Measurements from ENCODE around the gene CORO2B.

Gene CORO2B

GRCh38 chr15:68627995-68628394 is 49.2 kb downstream of the CORO2B start:
- Histone ChIP-seq H3K27me3 (replicated peaks) (no peaks in the 10 kb centered on the region), H3K27ac (no peak overlapping the region), H3K36me3 (replicated peaks) (no peaks in the 10 kb centered on the region), H3K4me3 (ENCODE audit: low read depth, low read length) (no peak overlapping the region)
- in situ Hi-C loops (cut with HindIII; ENCODE audit: low pct_ligation_motif_present, low sequenced_read_pairs) = no loop called here
- TF ChIP-seq, protein P1, sequence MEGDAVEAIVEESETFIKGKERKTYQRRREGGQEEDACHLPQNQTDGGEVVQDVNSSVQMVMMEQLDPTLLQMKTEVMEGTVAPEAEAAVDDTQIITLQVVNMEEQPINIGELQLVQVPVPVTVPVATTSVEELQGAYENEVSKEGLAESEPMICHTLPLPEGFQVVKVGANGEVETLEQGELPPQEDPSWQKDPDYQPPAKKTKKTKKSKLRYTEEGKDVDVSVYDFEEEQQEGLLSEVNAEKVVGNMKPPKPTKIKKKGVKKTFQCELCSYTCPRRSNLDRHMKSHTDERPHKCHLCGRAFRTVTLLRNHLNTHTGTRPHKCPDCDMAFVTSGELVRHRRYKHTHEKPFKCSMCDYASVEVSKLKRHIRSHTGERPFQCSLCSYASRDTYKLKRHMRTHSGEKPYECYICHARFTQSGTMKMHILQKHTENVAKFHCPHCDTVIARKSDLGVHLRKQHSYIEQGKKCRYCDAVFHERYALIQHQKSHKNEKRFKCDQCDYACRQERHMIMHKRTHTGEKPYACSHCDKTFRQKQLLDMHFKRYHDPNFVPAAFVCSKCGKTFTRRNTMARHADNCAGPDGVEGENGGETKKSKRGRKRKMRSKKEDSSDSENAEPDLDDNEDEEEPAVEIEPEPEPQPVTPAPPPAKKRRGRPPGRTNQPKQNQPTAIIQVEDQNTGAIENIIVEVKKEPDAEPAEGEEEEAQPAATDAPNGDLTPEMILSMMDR (IDR thresholded peaks at IDR 0.05; ENCODE audit: low read depth, low read length, missing control alignments) = no peak
- DNase-seq = no peak

DNA sequence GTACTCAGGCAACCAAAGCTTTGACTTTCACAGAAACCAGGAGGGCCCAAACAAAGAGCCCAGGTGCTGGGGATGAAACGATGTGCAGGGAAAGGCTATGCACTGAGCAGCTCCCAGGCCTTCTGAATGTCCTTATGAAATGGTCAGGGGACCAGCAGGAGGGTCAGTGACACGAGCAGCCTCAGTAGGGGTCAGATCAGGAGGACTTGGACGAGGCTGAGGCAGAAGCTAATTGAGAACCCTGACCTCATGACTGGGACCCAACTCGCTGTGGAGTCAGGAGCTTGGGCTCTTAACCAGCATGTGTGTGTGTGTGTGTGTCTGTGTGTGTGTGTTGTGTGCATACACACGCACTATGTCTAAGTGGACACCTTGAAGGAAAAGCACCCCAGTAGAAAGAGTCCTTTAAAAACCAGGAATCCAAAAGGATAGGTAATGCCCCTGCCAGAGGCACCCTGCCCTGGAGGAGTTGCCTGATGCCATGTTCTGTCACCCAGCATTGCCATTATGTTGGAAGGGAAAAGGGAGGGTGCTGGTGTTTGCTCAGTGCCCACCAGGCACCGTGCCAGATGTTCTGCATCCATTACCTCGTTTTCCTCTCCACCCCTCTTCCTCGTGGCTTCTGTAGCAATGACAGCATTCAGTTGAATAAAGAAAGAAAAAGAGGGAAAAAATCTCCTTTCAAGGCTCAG is 50.9 kb downstream of the CORO2B start:
- in situ Hi-C loops (cut with HindIII; ENCODE audit: low pct_ligation_motif_present, low sequenced_read_pairs) = no loop called here
- TF ChIP-seq, protein P1 (IDR thresholded peaks at IDR 0.05; ENCODE audit: low read depth, low read length, missing control alignments) = no peak
- no peak for DNase-seq
- Histone ChIP-seq H3K4me3 (ENCODE audit: low read depth, low read length) (no peak overlapping the region), H3K36me3 (replicated peaks) (no peaks in the 10 kb centered on the region), H3K27me3 (replicated peaks) (no peaks in the 10 kb centered on the region), H3K27ac (no peak overlapping the region)

DNA sequence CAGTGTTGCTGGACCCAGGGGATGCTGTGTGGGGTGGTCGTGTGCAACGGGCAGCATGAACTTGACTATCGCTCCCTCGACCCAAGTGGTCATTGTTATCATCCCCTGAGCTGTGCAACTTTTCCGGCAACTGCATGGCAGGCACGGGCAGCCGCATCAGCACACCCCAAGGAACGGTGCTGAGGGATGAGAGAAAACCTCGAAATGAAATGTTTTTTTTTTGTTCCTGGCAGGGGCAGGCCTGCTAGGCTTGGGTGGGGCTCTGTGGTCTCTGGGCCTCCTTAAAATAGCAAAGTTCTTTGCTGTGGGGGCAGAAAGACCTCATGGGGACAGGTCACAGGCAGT is 51.4 kb downstream of the CORO2B start:
- Histone ChIP-seq H3K27ac (no peak overlapping the region), H3K27me3 (replicated peaks) (no peaks in the 10 kb centered on the region), H3K4me3 (ENCODE audit: low read depth, low read length) (no peak overlapping the region), H3K36me3 (replicated peaks) (no peaks in the 10 kb centered on the region)
- no peak for DNase-seq
- in situ Hi-C loops (cut with HindIII; ENCODE audit: low pct_ligation_motif_present, low sequenced_read_pairs) = no loop called here
- TF ChIP-seq, protein P1 (IDR thresholded peaks at IDR 0.05; ENCODE audit: low read depth, low read length, missing control alignments) = no peak

- no peak for DNase-seq
- no peaks in the 10 kb centered on the region for H3K27me3 ChIP-seq (replicated peaks)
- TF ChIP-seq, protein P1 (IDR thresholded peaks at IDR 0.05; ENCODE audit: low read depth, low read length, missing control alignments) = peak; percentile 45
- H3K36me3 ChIP-seq (replicated peaks) = no peaks in the 10 kb centered on the region
- no peak overlapping the region for H3K4me3 ChIP-seq (ENCODE audit: low read depth, low read length)
- in situ Hi-C loops (cut with HindIII; ENCODE audit: low pct_ligation_motif_present, low sequenced_read_pairs) = no loop called here
- H3K27ac ChIP-seq = no peak overlapping the region
Measured at GRCh38 chr15:68630836-68631235, 52.0 kb downstream of the CORO2B start.

DNA sequence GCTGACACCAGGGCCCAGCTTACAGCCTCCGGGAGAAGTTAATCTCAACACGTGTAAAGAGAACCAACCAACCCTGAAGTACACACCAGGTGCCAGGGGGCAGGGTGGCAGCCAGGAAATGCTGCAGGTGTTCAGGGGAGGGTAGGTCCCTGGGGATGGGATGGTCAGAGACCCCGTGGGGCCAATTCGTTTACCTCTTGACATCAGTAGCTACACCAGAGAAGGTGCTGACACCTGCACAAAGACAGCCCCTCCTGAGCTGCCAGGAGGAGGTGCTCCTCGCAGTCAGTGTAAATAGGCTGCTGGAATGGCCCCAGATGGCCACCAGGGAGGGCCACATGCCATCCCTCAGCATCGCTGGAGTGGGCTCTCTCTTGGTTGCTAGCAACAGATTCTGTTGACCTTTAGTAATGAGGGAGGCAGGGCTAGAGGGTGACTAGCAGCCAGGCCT is 52.8 kb downstream of the CORO2B start:
- TF ChIP-seq, protein P1 (IDR thresholded peaks at IDR 0.05; ENCODE audit: low read depth, low read length, missing control alignments) = no peak
- no peak overlapping the region for H3K27ac ChIP-seq
- H3K27me3 ChIP-seq (replicated peaks) = no peaks in the 10 kb centered on the region
- no peaks in the 10 kb centered on the region for H3K36me3 ChIP-seq (replicated peaks)
- in situ Hi-C loops (cut with HindIII; ENCODE audit: low pct_ligation_motif_present, low sequenced_read_pairs) = no loop called here
- H3K4me3 ChIP-seq (ENCODE audit: low read depth, low read length) = no peak overlapping the region
- no peak for DNase-seq

- in situ Hi-C loops (cut with HindIII; ENCODE audit: low pct_ligation_motif_present, low sequenced_read_pairs) = no loop called here
- no peak for DNase-seq
- H3K4me3 ChIP-seq (ENCODE audit: low read depth, low read length) = no peak overlapping the region
- H3K36me3 ChIP-seq (replicated peaks) = no peaks in the 10 kb centered on the region
- no peaks in the 10 kb centered on the region for H3K27me3 ChIP-seq (replicated peaks)
- no peak overlapping the region for H3K27ac ChIP-seq
- TF ChIP-seq, protein P1 (IDR thresholded peaks at IDR 0.05; ENCODE audit: low read depth, low read length, missing control alignments) = no peak
Measured at GRCh38 chr15:68632101-68632500, 53.3 kb downstream of the CORO2B start.
